GM10266 (cell line): Measurements from ENCODE around the gene TSKU.
"Not testable (repeated sequence)": the region's sequence is repeated elsewhere in the genome, so short reads cannot be mapped to it uniquely, and the experiment has no call there.

ENCODE experiments used
- DNase-seq: peaks from one replicate; pipeline ENCODE4 v3.0.0; 2012; ENCODE audit errors: extremely low spot score
- TF ChIP-seq, protein P1 (sequence below): IDR thresholded peaks from 2 replicates; pipeline ENCODE4 v1.5.1; 2012; ENCODE audit warnings: mild to moderate bottlenecking, low read depth; ENCODE audit not compliant: control insufficient read depth, insufficient read depth; ENCODE audit errors: missing control alignments

Gene TSKU

GRCh38 chr11:76786016-76786415 lies 2.9 kb downstream of the TSKU start:
- TF ChIP-seq, protein P1, sequence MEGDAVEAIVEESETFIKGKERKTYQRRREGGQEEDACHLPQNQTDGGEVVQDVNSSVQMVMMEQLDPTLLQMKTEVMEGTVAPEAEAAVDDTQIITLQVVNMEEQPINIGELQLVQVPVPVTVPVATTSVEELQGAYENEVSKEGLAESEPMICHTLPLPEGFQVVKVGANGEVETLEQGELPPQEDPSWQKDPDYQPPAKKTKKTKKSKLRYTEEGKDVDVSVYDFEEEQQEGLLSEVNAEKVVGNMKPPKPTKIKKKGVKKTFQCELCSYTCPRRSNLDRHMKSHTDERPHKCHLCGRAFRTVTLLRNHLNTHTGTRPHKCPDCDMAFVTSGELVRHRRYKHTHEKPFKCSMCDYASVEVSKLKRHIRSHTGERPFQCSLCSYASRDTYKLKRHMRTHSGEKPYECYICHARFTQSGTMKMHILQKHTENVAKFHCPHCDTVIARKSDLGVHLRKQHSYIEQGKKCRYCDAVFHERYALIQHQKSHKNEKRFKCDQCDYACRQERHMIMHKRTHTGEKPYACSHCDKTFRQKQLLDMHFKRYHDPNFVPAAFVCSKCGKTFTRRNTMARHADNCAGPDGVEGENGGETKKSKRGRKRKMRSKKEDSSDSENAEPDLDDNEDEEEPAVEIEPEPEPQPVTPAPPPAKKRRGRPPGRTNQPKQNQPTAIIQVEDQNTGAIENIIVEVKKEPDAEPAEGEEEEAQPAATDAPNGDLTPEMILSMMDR = no peak
- DNase-seq = no peak

- TF ChIP-seq, protein P1 = no peak
- no peak for DNase-seq
Observed at GRCh38 chr11:76786441-76787014, 3.4 kb downstream of the TSKU start.

DNA sequence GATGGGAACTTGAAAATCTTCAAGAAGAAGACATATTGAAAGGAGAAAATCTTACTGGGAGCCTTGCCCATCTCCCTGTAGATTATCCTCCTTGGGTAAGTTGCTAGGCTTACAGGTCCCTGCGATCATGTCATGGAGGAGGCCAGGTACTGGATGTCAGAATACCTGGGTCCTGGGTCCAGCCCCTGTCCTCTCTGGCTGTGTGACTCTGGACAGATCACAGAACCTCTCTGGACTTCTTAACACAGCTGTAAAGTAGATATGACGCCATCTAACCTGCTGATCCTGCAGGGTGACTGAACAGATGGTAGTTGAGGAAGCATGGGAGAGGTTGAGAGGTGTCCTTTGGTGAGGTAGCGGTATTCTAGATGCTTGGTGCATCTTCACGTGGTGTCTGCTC lies 4.1 kb downstream of the TSKU start:
- DNase-seq = no peak
- TF ChIP-seq, protein P1 = no peak

- no peak for DNase-seq
- TF ChIP-seq, protein P1 = no peak
Observed at GRCh38 chr11:76787911-76788596, 4.9 kb downstream of the TSKU start.

GRCh38 chr11:76788661-76789442 lies 5.7 kb downstream of the TSKU start:
- no peak for DNase-seq
- TF ChIP-seq, protein P1 = no peak

GRCh38 chr11:76789443-76789719 lies 6.2 kb downstream of the TSKU start:
- TF ChIP-seq, protein P1 = no peak
- DNase-seq = no peak

DNA sequence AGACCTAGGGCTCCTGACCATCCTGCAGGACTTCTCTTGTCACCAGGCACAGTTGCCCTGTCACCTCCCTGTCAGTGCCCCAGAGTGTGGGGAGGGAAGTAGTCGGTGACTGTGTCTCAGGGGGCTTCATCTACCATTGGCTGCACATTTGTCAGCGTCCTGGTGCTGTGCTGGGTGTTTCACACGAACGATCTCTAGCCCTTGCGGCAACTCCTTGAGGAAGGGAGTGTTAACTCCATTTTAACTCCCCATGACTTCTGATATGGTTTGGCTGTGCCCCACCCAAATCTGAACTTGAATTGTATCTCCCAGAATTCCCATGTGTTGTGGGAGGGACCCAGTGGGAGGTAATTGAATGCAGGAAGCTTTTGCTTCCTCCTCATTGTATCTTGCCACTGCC lies 7.1 kb downstream of the TSKU start:
- no peak for DNase-seq
- TF ChIP-seq, protein P1 = no peak

DNA sequence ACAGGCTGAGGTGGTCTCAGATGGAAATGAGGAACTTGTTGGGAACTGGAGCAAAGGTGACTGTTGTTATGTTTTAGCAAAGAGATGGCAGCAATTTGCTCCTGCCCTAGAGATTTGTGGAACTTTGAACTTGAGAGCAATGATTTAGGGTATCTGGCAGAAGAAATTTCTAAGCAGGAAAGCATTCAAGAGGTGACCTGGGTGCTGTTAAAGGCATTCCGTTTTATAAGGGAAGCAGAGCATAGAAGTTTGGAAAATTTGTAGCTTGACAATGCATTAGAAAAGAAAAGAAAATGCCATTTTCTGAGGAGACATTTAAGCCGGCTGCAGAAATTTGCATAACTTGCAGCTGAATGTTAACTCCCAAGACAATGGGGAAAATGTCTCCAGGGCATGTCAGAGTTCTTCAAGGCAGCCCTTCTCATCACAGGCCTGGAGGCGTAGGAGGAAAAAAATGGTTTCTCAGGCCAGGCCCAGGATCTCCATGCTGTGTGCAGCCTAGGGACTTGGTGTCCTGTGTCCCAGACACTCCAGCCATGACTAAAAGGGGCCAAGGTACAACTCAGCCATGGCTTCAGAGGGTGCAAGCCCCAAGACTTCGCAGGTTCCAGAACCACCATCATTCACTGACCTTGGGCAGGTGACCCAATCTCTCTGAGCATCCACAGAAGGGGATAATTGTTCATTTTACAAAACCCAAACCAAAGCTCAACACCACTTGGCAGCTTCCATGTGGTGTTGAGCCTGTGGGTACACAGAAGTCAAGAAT lies 8.0 kb downstream of the TSKU start:
- DNase-seq = not testable (repeated sequence)
